BLaER1 (cell line): Measurements from ENCODE around the gene NKD2.

Experiments used
- H3K27ac ChIP-seq: shearing (Covaris generic); formaldehyde crosslinking; 2 replicates; pipeline ENCODE4 v1.8.1; 2022
- H3K27me3 ChIP-seq: shearing (Covaris generic); formaldehyde crosslinking; 2 replicates; pipeline ENCODE4 v1.8.1; 2022
- H3K36me3 ChIP-seq: shearing (Covaris generic); formaldehyde crosslinking; 2 replicates; pipeline ENCODE4 v1.8.1; 2022
- H3K4me1 ChIP-seq: shearing (Covaris generic); formaldehyde crosslinking; 2 replicates; pipeline ENCODE4 v1.8.1; 2022
- H3K4me2 ChIP-seq: shearing (Covaris generic); formaldehyde crosslinking; 2 replicates; pipeline ENCODE4 v1.8.1; 2022
- H3K4me3 ChIP-seq: shearing (Covaris generic); formaldehyde crosslinking; 2 replicates; pipeline ENCODE4 v1.8.1; 2022
- H3K9ac ChIP-seq: shearing (Covaris generic); formaldehyde crosslinking; 2 replicates; pipeline ENCODE4 v1.8.1; 2022
- H3K9me3 ChIP-seq: shearing (Covaris generic); formaldehyde crosslinking; 2 replicates; pipeline ENCODE4 v1.8.1; 2022
- H4K20me1 ChIP-seq: shearing (Covaris generic); formaldehyde crosslinking; 2 replicates; pipeline ENCODE4 v1.8.1; 2022
- Cebpa-rat ChIP-seq: shearing (Covaris generic); IDR thresholded peaks from 2 replicates; pipeline ENCODE4 v1.8.1; 2022

The NKD2 gene

DNA sequence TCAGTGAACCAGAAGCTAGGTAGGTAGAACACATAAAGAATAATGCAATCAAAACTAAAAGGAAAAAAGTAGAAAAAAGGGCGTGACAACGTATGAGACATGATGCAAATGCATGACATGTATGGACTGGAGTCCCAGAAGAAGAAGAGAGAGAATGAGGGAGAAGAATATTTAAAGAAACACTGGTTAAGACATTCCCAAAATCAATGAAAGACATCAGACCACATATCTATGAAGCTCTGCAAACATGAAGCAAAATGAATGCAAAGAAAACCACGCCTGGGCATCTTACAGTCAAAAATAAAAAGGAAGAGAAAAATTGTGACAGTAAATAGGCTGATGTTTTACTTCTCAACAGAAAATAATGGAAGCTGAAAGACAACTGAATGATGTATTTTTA is 23.8 kb upstream of the NKD2 start:
- Histone ChIP-seq H3K9me3 (peaks cover 45% of the 10 kb centered on the region), H3K4me2 (no peak overlapping the region), H3K36me3 (peaks cover 3% of the 10 kb centered on the region; the same call in 1 of the 2 replicates), H3K27me3 (no peaks in the 10 kb centered on the region), H3K4me1 (peaks cover 58% of the 10 kb centered on the region), H3K4me3 (no peak overlapping the region), H3K27ac (no peak overlapping the region), H4K20me1 (no peaks in the 10 kb centered on the region), H3K9ac (no peak overlapping the region)
- TF ChIP-seq Cebpa-rat = no peak

DNA sequence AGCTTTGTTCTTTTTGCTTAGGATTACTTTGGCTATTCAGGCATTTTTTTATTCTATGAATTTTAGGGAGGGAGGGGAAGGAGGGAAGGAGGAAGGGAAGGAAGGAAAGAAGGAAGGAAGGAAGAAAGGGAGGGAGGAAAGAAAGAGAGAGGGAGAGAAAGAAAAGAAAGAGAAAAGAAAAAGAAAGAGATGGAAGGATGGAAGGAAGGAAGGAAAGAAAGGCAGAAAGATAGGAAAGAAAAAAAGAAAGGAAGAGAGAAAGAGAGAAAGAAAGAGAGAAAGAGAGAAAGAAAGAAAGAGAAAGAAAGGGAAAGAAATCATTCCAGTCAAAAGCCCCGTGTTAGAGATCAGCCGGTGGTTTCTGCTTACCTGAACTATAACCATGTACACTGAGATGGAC is 20.8 kb upstream of the NKD2 start:
- H3K27me3 ChIP-seq = no peaks in the 10 kb centered on the region
- no peak overlapping the region for H3K4me2 ChIP-seq
- no peak for TF ChIP-seq Cebpa-rat

DNA sequence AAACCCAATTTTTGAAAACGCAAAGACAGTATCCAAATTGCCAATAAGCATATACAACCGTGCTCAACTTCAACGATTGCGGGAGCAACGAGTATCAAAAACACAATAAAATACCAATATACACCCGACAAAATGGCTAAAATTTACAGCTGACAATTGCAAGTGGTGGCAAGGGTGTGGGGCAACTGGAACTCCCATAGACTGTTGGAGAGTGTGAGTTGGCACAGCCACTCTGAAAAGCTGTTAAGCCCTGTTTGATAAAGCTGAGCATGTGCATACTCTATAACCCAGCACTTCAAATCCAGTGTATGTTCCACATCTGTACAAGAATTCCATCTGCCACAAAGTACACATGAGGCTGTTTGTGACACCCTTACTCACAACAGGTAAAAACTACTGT is 20.3 kb upstream of the NKD2 start:
- Histone ChIP-seq H3K9ac (no peak overlapping the region), H3K4me3 (no peak overlapping the region), H3K36me3 (peaks cover 3% of the 10 kb centered on the region; the same call in 1 of the 2 replicates), H3K27me3 (no peaks in the 10 kb centered on the region), H3K9me3 (peaks cover 45% of the 10 kb centered on the region), H3K27ac (no peak overlapping the region), H3K4me1 (peaks cover 61% of the 10 kb centered on the region), H3K4me2 (peak overlapping the region; percentile 97; the same call in 1 of the 2 replicates), H4K20me1 (no peaks in the 10 kb centered on the region)
- no peak for TF ChIP-seq Cebpa-rat

More for the DNA sequence above, 20.8 kb upstream of the NKD2 start:
- no peak overlapping the region for H3K9ac ChIP-seq
- no peak overlapping the region for H3K4me3 ChIP-seq
- H3K4me1 ChIP-seq = peaks cover 61% of the 10 kb centered on the region
- H3K27ac ChIP-seq = no peak overlapping the region
- no peaks in the 10 kb centered on the region for H4K20me1 ChIP-seq
- H3K9me3 ChIP-seq = peaks cover 45% of the 10 kb centered on the region
- H3K36me3 ChIP-seq = peaks cover 3% of the 10 kb centered on the region; the same call in 1 of the 2 replicates

DNA sequence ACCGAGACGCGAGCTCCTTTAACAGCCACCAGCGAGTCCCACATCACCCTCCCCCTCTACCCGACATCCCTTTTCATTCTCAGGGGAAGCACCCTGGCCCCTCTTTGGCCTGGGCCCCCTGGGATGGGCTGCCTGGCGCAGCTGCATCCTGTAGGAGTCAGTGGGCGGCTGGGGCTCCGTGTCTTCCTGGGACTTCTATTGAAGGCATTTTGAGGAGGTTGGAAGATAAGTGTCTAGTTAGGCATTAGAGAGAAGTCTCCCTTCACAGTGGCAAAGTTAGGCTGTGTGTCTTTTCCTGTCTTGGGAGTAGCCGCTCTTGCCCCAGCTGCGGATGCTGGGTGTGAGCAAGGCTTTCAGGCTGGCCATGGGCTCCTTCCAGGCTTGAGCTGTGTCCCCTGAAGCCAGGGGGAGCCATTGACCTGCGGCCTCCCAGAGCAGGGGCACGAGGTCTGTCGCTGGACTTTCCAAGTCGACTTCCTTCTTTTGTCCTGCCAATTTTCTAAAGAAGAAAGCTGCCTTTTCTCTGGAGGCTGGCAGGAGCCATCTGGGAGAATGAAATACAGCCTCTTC is 18.6 kb upstream of the NKD2 start:
- H3K4me3 ChIP-seq = peak overlapping the region; percentile 54

DNA sequence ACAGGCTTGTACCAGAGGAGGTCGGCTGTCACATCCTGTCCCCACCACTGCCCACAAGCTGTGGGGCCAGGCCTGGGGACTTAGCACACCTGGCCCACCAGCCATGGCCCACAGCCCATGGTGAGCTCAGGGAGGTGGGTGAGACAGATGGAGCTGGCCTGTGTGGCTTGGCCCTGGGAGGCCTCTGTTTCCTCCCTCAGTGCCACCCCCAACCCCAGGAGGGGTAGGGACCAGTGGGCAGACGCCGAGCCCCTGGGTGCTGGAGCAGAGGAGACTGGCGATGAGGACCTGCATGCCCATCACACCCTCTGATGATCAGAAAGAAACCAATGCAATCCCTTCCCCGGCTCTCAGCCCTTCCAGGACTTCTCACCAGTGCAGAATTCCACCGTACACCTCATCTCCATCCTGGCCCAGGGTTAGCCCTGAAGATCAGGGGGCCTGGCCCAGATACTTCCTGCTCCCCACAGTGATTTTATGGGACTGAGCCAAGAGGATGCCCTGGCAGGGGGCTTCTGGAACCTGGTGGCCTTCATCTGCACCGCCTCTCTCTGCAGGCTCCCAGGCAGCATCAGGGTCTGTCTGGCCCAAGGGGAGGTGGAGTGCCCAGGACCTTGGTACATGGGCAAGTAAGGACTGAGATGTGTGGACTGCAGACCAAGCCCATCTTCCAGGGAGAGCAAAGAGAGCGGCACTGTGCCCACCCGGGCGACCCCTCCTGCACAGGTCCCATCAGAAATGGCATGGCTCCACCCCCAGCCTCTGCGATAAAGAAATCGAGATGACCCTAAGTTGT is 16.9 kb upstream of the NKD2 start:
- H3K4me1 ChIP-seq = peaks cover 83% of the 10 kb centered on the region
- H4K20me1 ChIP-seq = no peaks in the 10 kb centered on the region
- H3K9me3 ChIP-seq = peaks cover 19% of the 10 kb centered on the region
- no peak for TF ChIP-seq Cebpa-rat
- H3K36me3 ChIP-seq = no peaks in the 10 kb centered on the region
- no peak overlapping the region; the same call in 1 of the 2 replicates for H3K9ac ChIP-seq
- peak overlapping the region; percentile 99 for H3K27ac ChIP-seq
- peak overlapping the region; percentile 19; the same call in 1 of the 2 replicates for H3K4me3 ChIP-seq
- no peaks in the 10 kb centered on the region for H3K27me3 ChIP-seq
- peak overlapping the region; percentile 97 for H3K4me2 ChIP-seq

More for the DNA sequence above, 18.6 kb upstream of the NKD2 start:
- peaks cover 67% of the 10 kb centered on the region for H3K4me1 ChIP-seq
- peak overlapping the region; percentile 90 for H3K9ac ChIP-seq
- H3K36me3 ChIP-seq = peaks cover 3% of the 10 kb centered on the region; the same call in 1 of the 2 replicates
- H3K9me3 ChIP-seq = peaks cover 35% of the 10 kb centered on the region
- no peaks in the 10 kb centered on the region for H3K27me3 ChIP-seq
- H3K27ac ChIP-seq = peak overlapping the region; percentile 99
- H3K4me2 ChIP-seq = peak overlapping the region; percentile 97
- TF ChIP-seq Cebpa-rat = no peak
- no peaks in the 10 kb centered on the region for H4K20me1 ChIP-seq

DNA sequence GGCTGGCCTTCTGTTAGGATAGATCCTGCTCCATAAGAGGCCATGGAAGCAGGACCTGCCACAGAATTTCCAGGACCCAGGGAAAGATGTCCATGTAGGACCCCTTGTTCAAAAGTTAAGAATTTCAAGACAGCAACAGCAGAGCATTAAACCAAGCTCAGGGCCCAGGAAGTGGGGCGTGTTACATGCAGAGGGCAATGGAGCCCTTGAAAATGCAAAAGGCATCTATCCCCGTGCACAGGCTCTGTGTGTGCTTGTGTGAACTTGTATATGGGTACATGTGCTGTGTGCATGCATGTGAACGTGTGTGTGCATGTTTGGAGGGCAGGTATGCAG is 14.4 kb upstream of the NKD2 start:
- no peaks in the 10 kb centered on the region for H3K36me3 ChIP-seq
- no peaks in the 10 kb centered on the region for H3K27me3 ChIP-seq
- peak overlapping the region; percentile 23; the same call in 1 of the 2 replicates for H3K27ac ChIP-seq
- H3K4me1 ChIP-seq = peaks cover 94% of the 10 kb centered on the region
- no peak for TF ChIP-seq Cebpa-rat
- H3K9me3 ChIP-seq = no peaks in the 10 kb centered on the region
- H4K20me1 ChIP-seq = no peaks in the 10 kb centered on the region
- no peak overlapping the region for H3K4me3 ChIP-seq
- H3K4me2 ChIP-seq = peak overlapping the region; percentile 97
- 0 out of 2 replicates have a peak overlapping the region, but pooled peaks have one; percentile 35 for H3K9ac ChIP-seq

DNA sequence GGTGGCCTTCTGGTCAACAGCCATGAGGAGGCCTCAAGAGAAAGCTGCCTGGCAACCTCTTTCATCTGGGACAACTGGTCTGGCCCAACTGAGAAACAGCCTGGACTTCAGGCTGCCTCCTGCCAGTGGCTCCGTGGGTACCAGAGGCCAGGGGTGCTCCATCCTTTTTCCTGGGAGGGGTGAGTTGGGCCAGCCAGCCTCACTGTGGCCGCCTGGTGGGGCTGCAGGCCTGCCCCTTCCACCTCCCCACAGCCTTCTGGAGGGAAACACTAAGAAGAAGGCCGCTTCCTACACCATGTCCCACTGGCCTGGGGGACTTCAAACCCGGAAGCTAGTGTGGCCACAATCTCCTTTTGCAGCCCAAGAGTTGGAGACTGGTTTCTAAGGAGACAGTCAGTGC is 13.8 kb upstream of the NKD2 start:
- no peaks in the 10 kb centered on the region for H3K9me3 ChIP-seq
- peaks cover 88% of the 10 kb centered on the region for H3K4me1 ChIP-seq
- no peaks in the 10 kb centered on the region for H3K36me3 ChIP-seq
- no peaks in the 10 kb centered on the region for H3K27me3 ChIP-seq
- no peak overlapping the region for H3K9ac ChIP-seq
- peak overlapping the region; percentile 4; the same call in 1 of the 2 replicates for H3K4me3 ChIP-seq
- no peaks in the 10 kb centered on the region for H4K20me1 ChIP-seq
- TF ChIP-seq Cebpa-rat = no peak
- H3K4me2 ChIP-seq = peak overlapping the region; percentile 97
- peak overlapping the region; percentile 63 for H3K27ac ChIP-seq

DNA sequence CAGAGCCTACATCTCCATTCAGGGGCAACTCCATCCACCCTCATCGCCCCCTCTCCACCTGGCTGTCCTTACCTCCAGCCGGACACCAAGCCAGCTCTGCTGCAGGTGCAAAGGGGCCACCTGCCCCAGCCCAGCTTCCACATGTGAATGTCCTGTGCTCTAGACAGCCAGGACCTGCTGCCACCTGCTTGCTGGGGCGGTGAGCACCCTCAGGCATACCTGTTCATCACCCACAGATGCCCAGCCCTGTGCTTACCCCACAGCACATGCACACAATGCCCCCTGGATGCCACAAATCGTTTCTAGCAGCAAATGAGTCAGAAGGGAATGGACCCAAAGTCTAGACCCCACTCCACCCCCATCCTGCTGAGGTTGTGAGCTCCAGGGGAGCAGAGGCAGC is 13.3 kb upstream of the NKD2 start:
- Histone ChIP-seq H3K4me3 (peak overlapping the region; percentile 4; the same call in 1 of the 2 replicates), H3K27ac (peak overlapping the region; percentile 63)
- no peak for TF ChIP-seq Cebpa-rat

DNA sequence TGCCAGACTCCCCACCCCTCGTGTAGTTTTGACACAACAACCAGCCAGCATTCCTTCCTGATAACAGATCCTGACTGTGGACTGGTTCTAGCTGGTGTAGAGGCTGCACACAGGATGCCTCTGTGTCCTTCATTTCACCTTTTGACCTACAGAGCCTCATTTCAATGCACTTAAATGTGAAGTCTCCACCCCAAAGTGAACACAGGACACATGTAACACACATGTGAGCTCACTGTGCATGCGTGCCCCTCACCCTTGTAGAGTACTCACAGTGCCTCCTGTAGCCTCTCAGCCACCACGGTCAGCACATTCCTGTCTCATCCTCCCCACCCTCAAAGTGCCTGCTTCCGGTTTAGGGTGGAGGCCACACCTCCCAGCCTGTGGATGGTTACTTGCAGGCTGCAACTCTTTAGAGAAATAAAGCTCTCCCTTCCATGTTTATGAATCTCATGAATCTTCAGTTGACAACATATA is 11.6 kb upstream of the NKD2 start:
- H3K27me3 ChIP-seq = no peaks in the 10 kb centered on the region
- no peaks in the 10 kb centered on the region for H3K9me3 ChIP-seq
- no peaks in the 10 kb centered on the region for H4K20me1 ChIP-seq
- H3K27ac ChIP-seq = peak overlapping the region; percentile 63
- H3K9ac ChIP-seq = 0 out of 2 replicates have a peak overlapping the region, but pooled peaks have one; percentile 12
- TF ChIP-seq Cebpa-rat = no peak
- H3K36me3 ChIP-seq = no peaks in the 10 kb centered on the region
- H3K4me3 ChIP-seq = peak overlapping the region; percentile 35; the same call in 1 of the 2 replicates
- peak overlapping the region; percentile 97 for H3K4me2 ChIP-seq
- peaks cover 81% of the 10 kb centered on the region for H3K4me1 ChIP-seq

More for the DNA sequence above, 13.3 kb upstream of the NKD2 start:
- Histone ChIP-seq H3K4me1 (peaks cover 84% of the 10 kb centered on the region), H3K36me3 (no peaks in the 10 kb centered on the region), H3K9ac (no peak overlapping the region), H3K27me3 (no peaks in the 10 kb centered on the region), H3K9me3 (no peaks in the 10 kb centered on the region), H3K4me2 (peak overlapping the region; percentile 97), H4K20me1 (no peaks in the 10 kb centered on the region)

DNA sequence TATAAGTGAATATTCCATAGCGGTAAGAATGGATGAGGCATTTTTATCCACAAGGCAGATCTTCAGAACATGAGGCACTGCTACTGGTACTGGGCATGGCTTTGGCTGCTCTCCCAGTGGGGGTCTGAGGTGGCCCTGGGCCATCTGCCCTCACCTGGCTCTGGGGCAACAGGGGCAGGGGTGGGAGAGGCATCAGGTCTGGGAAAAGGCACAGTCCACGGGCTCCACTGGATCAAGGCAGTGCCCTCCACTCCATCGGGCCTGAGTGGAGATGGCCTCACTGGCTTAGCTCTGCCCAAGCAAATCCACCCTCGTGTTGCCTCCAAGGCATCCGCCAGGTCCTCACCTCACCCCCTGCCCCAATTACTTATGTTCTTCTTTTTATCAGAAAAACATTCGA is 10.9 kb upstream of the NKD2 start:
- Histone ChIP-seq H3K4me1 (peaks cover 81% of the 10 kb centered on the region), H3K4me3 (no peak overlapping the region), H3K36me3 (no peaks in the 10 kb centered on the region), H4K20me1 (no peaks in the 10 kb centered on the region), H3K27me3 (no peaks in the 10 kb centered on the region), H3K4me2 (peak overlapping the region; percentile 97), H3K9ac (no peak overlapping the region), H3K9me3 (no peaks in the 10 kb centered on the region), H3K27ac (no peak overlapping the region)
- TF ChIP-seq Cebpa-rat = no peak
